HepG2 (cell line): ENCODE results near the gene ZNF383. TPM values are rescaled to one million over a fixed set of nuclear protein-coding genes. Genes with fewer than 3 reads are reported as not detected.
"Not testable (repeated sequence)": the region's sequence is repeated elsewhere in the genome, so short reads cannot be mapped to it uniquely, and the experiment has no call there.

Experiments used
- ATAC-seq: fragments of 200-7000 bp; cut with Tn5 transposase; 3 replicates; pipeline ENCODE4 v1.9.1; 2020; ENCODE audit warnings: mild to moderate bottlenecking, moderate library complexity
- BruUV-seq: library from RNA; stranded (reverse); fragments of 400-500 nt; replicated peaks from 2 replicates; lab custom pipeline; 2021; lab: Mats Ljungman, UMichigan
- CTCF ChIA-PET: fragments of 300-600 bp; formaldehyde crosslinking; extraction: SDS; loops from one replicate; lab custom pipeline; 2021; ENCODE audit warnings: low total read pairs, inconsistent platforms, low intra/inter-chr PET ratio; lab: Yijun Ruan, JAX
- POLR2A ChIA-PET: fragments of 350-600 bp; sonication (Branson Sonifier 250); formaldehyde crosslinking; loops from one replicate; lab custom pipeline; 2020; ENCODE audit warnings: antibody characterized with exemption, inconsistent platforms; lab: Yijun Ruan, JAX
- DNase-seq: peaks from one replicate; pipeline ENCODE4 v3.0.0-alpha.2; 2015; ENCODE audit warnings: low spot score
- FAIRE-seq: peaks from 3 replicates; lab custom pipeline; 2011; peaks lifted over from hg19 to GRCh38; lab: Jason Lieb, UNC
- H2AFZ ChIP-seq: one replicate; pipeline ENCODE4 v1.6.1; 2011; ENCODE audit warnings: low read length, inconsistent platforms
- H3K27ac ChIP-seq: fragments of 300-600 bp; 3 replicates; pipeline ENCODE4 v1.8.0; 2011; ENCODE audit warnings: mixed run types, mild to moderate bottlenecking, mixed read lengths, low read length, inconsistent platforms; ENCODE audit not compliant: insufficient read depth; ENCODE audit errors: extremely low read length
- H3K27me3 ChIP-seq, 2 experiments: fragments of 200-600 bp in 1 of 2; 2 replicates in 1 of 2; 3 replicates in 1 of 2; pipeline versions ENCODE4 v1.6.0 to v1.8.0; 2011; ENCODE audit warnings: low read length in 2 of 2, mild to moderate bottlenecking in 2 of 2, moderate library complexity in 2 of 2, inconsistent platforms in 1 of 2; ENCODE audit not compliant: insufficient read depth in 2 of 2, control insufficient read depth in 1 of 2
- H3K36me3 ChIP-seq, 2 experiments: fragments of 200-600 bp in 1 of 2; replicated peaks in 1 of 2; 2 replicates in 1 of 2; 3 replicates in 1 of 2; pipeline versions ENCODE4 v1.5.1 to v1.8.0; 2011; ENCODE audit warnings: low read length in 2 of 2, inconsistent platforms in 1 of 2; ENCODE audit not compliant: insufficient read depth in 2 of 2, control insufficient read depth in 1 of 2
- H3K4me1 ChIP-seq: 2 replicates; pipeline ENCODE4 v1.5.1; 2012; ENCODE audit warnings: low read length, inconsistent platforms; ENCODE audit not compliant: insufficient read depth
- H3K4me2 ChIP-seq: 2 replicates; pipeline ENCODE4 v1.6.0; 2011; ENCODE audit warnings: low read depth, low read length, inconsistent platforms
- H3K4me3 ChIP-seq, 3 experiments: fragments of 200-600 bp in 1 of 3; sonication (generic), shearing (Covaris generic) in 1 of 3; replicated peaks in 1 of 3; 2 replicates each; pipeline ENCODE4 v1.5.1; 2011 to 2016; ENCODE audit warnings: low read length in 3 of 3, inconsistent platforms in 2 of 3, low read depth in 2 of 3, mild to moderate bottlenecking in 2 of 3, control low read depth in 1 of 3, mixed read lengths in 1 of 3; ENCODE audit not compliant: insufficient read depth in 1 of 3
- H3K79me2 ChIP-seq: one replicate; pipeline ENCODE4 v1.6.1; 2011; ENCODE audit warnings: low read length, inconsistent platforms; ENCODE audit not compliant: insufficient read depth
- H3K9ac ChIP-seq: 2 replicates; pipeline ENCODE4 v1.6.0; 2011; ENCODE audit warnings: mild to moderate bottlenecking, low read depth, low read length, inconsistent platforms; ENCODE audit not compliant: insufficient read depth
- H3K9me3 ChIP-seq: 2 replicates; pipeline ENCODE4 v1.5.1; 2012; ENCODE audit warnings: mild to moderate bottlenecking, low read length
- H4K20me1 ChIP-seq: 2 replicates; pipeline ENCODE4 v1.6.0; 2011; ENCODE audit warnings: inconsistent platforms, mild to moderate bottlenecking, low read length, moderate library complexity; ENCODE audit not compliant: insufficient read depth
- WGBS: methylation state at CpG from one replicate; pipeline ENCODE4 v1.1.6; 2017; ENCODE audit warnings: low lambda C conversion rate; 5-methylcytosine and 5-hydroxymethylcytosine counted together
- in situ Hi-C: cut with HindIII; loops from 2 replicates; pipeline ENCODE4 v1.10.0; 2017; ENCODE audit warnings: low pct_unique_long_range_greater_than_20kb; ENCODE audit not compliant: extremely low pct_ligation_motif_present
- intact Hi-C: fragments of 100-400 bp; cut with micrococcal nuclease; formaldehyde crosslinking; loops from one replicate; pipeline ENCODE4 v1.10.0; 2022; ENCODE audit not compliant: unreplicated experiment
- polyA plus RNA-seq, 8 experiments: library from polyadenylated mRNA; depleted of rRNA in 3 of 8; stranded (reverse) in 7 of 8; unstranded in 1 of 8; fragments of >200 nt; fragmentation: Illumina TruSeq in 4 of 8; extraction: Trizol in 4 of 8; gene quantifications; 2 replicates each; pipeline versions ENCODE4 v1.2.1 to v1.2.3, GENCODE V29; 2011 to 2016; ENCODE audit warnings: low read depth in 4 of 8, missing spikeins in 1 of 8, mixed read lengths in 1 of 8; ENCODE audit not compliant: insufficient read depth in 1 of 8
- total RNA-seq, 5 experiments: library from RNA; depleted of rRNA; stranded (reverse); fragments of >200 nt; fragmentation: Illumina TruSeq; extraction: Trizol; gene quantifications; 2 replicates each; pipeline ENCODE4 v1.2.3, GENCODE V29; 2016; ENCODE audit warnings: low read depth in 1 of 5

ZNF383 gene
- total and polyA plus RNA-seq, 2 of the 13 experiments (the other 11 are each of a cell fraction or from before 2014, with no cell fraction given), result 2.6 to 4.1 TPM

- H3K9ac ChIP-seq, intact Hi-C loops, H3K79me2 ChIP-seq, H3K4me3 ChIP-seq, H3K36me3 ChIP-seq, DNase-seq, ATAC-seq, H3K4me2 ChIP-seq, H3K27me3 ChIP-seq, H3K27ac ChIP-seq, FAIRE-seq, POLR2A ChIA-PET, in situ Hi-C loops, BruUV-seq, H3K4me1 ChIP-seq, H4K20me1 ChIP-seq, CTCF ChIA-PET, H2AFZ ChIP-seq: not testable (repeated sequence)
- WGBS, result 61% methylated on average over 4 of the region's 4 CpGs
- H3K9me3 ChIP-seq, result peaks cover 80% of the 10 kb centered on the region
Observed at GRCh38 chr19:37186071-37186470, 31.9 kb upstream of the ZNF383 start.

DNA sequence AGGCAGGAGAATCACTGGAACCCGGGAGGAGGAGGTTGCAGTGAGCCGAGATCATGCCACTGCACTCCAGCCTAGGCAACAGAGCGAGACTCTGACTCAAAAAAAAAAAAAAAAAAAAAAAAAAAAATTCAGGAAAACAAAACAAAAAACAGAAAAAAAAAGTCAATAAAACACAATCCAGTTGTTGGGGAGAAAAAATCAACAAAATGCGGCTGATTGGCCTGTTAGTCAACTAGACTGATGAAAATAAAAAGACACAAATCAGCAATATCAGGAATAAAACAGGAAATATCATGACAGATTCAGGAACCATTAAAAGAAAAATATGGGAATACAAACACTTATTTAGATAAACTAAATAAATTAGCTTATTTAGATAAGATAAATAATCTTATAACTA lies 22.8 kb upstream of the ZNF383 start:
- H3K79me2 ChIP-seq, H3K4me1 ChIP-seq, H3K36me3 ChIP-seq, FAIRE-seq, in situ Hi-C loops, H4K20me1 ChIP-seq, BruUV-seq, CTCF ChIA-PET, POLR2A ChIA-PET, H3K4me3 ChIP-seq, H3K4me2 ChIP-seq, intact Hi-C loops, H3K27me3 ChIP-seq, ATAC-seq, DNase-seq, H2AFZ ChIP-seq, H3K9ac ChIP-seq, H3K27ac ChIP-seq: not testable (repeated sequence)
- 89% methylated on average over 4 of the region's 4 CpGs for WGBS
- peaks cover 31% of the 10 kb centered on the region for H3K9me3 ChIP-seq

DNA sequence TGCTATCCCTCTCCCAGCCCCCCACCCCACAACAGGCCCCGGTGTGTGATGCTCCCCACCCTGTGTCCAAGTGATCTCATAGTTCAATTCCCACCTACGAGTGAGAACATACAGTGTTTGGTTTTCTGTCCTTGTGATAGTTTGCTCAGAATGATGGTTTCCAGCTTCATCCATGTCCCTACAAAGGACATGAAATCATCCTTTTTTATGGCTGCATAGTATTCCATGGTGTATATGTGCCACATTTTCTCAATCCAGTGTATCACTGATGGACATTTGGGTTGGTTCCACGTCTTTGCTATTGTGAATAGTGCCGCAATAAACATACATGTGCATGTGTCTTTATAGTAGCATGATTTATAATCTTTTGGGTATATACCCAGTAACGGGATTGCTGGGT lies 20.9 kb upstream of the ZNF383 start:
- WGBS, result 65% methylated on average over 5 of the region's 5 CpGs
- ATAC-seq, DNase-seq, H4K20me1 ChIP-seq, H3K79me2 ChIP-seq, H3K27me3 ChIP-seq, FAIRE-seq, CTCF ChIA-PET, H3K36me3 ChIP-seq, H2AFZ ChIP-seq, POLR2A ChIA-PET, H3K27ac ChIP-seq, H3K4me1 ChIP-seq, H3K4me3 ChIP-seq, H3K9ac ChIP-seq, in situ Hi-C loops, intact Hi-C loops, BruUV-seq, H3K4me2 ChIP-seq: not testable (repeated sequence)
- peaks cover 15% of the 10 kb centered on the region for H3K9me3 ChIP-seq
